ENCODE data around the gene CRISPLD2. TPM values are rescaled to one million over a fixed set of nuclear protein-coding genes. Genes with fewer than 3 reads are reported as not detected.

Gene CRISPLD2
- total RNA-seq, 1 donor: 44.0 TPM

DNA sequence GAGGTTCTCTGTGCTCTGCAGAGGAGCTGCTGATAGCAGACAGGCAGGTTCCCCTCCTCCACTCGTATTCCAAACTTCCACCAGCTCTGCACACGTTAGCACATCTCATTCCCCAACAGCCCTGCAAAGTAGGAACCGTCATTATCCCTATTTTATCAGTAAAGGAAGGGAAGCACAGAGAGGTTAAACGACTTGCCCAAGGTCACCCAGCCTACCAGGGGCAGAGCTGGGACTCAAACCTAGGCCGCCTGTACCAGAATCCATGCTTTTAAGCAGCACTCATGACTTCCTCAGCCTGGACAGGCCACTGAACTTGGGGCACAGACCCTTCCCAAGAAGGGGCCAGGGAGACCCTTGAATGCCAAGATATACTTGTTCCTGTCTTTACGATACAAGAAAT, 75.2 kb downstream of the CRISPLD2 start:
- TF ChIP-seq, protein P1, sequence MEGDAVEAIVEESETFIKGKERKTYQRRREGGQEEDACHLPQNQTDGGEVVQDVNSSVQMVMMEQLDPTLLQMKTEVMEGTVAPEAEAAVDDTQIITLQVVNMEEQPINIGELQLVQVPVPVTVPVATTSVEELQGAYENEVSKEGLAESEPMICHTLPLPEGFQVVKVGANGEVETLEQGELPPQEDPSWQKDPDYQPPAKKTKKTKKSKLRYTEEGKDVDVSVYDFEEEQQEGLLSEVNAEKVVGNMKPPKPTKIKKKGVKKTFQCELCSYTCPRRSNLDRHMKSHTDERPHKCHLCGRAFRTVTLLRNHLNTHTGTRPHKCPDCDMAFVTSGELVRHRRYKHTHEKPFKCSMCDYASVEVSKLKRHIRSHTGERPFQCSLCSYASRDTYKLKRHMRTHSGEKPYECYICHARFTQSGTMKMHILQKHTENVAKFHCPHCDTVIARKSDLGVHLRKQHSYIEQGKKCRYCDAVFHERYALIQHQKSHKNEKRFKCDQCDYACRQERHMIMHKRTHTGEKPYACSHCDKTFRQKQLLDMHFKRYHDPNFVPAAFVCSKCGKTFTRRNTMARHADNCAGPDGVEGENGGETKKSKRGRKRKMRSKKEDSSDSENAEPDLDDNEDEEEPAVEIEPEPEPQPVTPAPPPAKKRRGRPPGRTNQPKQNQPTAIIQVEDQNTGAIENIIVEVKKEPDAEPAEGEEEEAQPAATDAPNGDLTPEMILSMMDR (IDR thresholded peaks at IDR 0.05; ENCODE audit: insufficient read depth, low read depth, low read length): no peak
- no peak overlapping the region for H3K4me3 ChIP-seq (ENCODE audit: low read depth, low read length)
- DNase-seq (ENCODE audit: low read depth): no peak

DNA sequence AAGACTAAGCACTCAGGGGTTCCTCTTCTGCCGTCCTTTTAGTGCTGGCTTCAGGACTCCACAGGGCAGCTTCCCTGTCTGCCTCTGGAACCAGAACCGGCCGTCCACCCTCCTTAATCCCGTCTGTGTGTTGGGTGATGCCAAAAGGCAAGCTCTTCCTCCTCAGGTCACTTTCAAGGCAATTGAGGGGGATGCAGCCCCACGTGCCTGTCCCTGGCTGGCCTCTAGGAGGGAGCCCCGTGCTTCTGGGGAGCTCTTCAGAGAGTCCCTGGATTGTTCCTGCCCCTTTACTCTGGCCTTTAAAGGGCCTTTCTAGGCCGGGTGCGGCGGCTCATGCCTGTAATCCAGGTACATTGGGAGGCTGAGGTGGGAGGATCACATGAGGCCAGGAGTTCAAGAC, 77.1 kb downstream of the CRISPLD2 start:
- TF ChIP-seq, protein P1 (IDR thresholded peaks at IDR 0.05; ENCODE audit: insufficient read depth, low read depth, low read length): no peak

DNA sequence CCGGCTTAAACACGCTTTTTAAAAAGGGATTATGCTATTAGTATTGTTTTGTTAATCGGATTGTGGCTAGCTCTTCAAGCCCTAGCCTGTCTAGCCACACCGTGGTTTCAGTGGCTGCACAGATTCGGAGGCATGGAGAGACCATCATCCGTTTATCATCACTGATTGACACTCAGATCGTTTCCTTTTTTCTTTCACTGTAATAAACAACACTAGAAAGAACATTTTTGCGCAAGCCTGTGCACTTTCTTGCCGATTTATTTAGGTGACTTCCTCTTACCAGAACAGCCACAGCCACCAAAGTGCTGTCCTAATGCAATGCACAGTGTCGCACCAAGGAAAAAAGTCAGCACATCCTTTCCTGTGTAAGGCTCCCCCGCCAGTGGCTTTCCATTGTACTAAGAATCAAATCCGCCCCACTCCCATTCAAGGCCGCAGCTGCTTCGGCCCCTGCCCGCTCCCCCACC, 78.2 kb downstream of the CRISPLD2 start:
- TF ChIP-seq, protein P1 (IDR thresholded peaks at IDR 0.05; ENCODE audit: insufficient read depth, low read depth, low read length): no peak
- no peak for DNase-seq (ENCODE audit: low read depth)
- H3K4me3 ChIP-seq (ENCODE audit: low read depth, low read length): no peak overlapping the region

More for the DNA sequence above, 77.1 kb downstream of the CRISPLD2 start:
- no peak overlapping the region for H3K4me3 ChIP-seq (ENCODE audit: low read depth, low read length)
- no peak for DNase-seq (ENCODE audit: low read depth)

DNA sequence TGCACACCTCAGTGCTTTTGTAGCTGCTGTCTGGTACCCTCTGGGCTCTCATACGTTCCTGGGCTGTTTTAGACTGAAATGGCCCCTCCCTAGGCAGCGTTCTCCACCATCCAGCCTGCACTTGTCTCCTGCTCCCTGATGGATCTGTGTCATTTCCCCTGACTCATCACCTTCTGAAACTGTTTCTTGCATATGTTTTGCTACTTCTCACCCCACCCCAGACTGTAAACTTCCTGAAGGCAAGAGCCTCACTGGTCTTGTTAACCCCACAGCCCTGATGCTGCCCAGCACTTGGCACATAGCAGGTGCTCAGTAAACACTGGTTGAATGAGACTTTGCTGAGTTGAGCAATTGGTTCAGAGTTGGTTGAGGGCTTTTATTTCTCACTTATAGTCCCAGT, 78.7 kb downstream of the CRISPLD2 start:
- TF ChIP-seq, protein P1 (IDR thresholded peaks at IDR 0.05; ENCODE audit: insufficient read depth, low read depth, low read length): no peak
- H3K4me3 ChIP-seq (ENCODE audit: low read depth, low read length): no peak overlapping the region
- no peak for DNase-seq (ENCODE audit: low read depth)

DNA sequence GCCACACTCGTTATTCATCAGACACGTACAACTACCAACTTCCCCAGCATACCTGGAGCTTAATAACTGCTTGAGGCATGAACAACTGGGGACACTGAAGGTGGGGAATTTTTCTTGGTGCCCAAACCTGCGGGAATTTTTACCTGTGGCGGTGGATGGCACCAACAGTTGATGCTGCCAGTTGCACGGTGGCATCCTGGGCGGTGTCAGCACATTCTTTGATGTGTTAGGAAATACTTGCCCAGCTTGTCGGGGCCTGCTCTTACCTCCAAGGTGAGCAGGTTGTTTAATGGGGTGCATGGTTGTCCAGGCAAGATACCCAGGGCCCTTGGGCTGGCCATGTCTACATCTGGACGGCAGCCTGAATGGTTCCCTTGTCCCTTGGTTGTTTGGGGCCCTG, 79.6 kb downstream of the CRISPLD2 start:
- TF ChIP-seq, protein P1 (IDR thresholded peaks at IDR 0.05; ENCODE audit: insufficient read depth, low read depth, low read length): no peak
- H3K4me3 ChIP-seq (ENCODE audit: low read depth, low read length): no peak overlapping the region
- no peak for DNase-seq (ENCODE audit: low read depth)

DNA sequence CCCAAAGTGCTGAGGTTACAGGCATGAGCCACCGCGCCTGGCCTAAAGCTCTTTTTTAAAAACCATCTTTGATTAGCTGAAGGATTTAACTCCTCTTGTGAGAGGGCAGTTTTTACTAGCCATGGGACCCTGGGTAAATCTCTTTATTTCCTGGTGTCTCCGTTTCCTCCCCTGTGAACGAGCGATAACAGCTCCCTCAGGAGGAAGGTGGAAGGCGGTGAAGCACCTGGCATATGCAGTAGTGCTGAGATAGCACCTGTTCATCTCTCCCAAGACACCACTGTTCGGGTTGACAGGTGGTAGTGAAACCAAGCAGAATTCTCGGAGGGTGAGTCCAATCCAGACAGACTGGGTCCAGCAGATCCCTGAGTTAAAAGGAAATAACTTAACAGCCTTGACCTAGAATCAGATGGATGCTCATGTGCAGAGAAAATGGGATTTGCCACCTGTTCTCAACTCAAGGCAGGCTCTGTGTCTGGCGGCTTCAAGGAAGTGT, 86.2 kb downstream of the CRISPLD2 start:
- no peak overlapping the region for H3K4me3 ChIP-seq (ENCODE audit: low read depth, low read length)
- DNase-seq (ENCODE audit: low read depth): no peak
- TF ChIP-seq, protein P1 (IDR thresholded peaks at IDR 0.05; ENCODE audit: insufficient read depth, low read depth, low read length): no peak

DNA sequence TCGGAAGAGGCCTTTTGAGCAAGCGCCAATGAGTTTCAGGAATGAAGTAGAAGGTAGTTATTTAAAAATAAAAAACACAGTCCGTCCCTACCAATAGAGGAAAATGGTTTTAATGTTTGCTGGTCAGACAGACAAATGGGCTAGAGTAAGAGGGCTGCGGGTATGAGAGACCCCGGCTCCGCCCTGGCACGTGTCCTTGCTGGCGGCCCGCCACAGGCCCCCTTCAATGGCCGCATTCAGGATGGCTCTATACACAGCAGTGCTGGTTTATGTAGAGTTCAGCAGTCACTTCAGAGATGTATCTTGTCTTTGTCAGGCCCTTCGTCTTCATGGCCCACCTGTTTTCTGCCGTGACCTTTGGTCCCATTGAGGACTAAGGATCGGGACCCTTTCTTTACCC, 87.3 kb downstream of the CRISPLD2 start:
- DNase-seq (ENCODE audit: low read depth): no peak
- TF ChIP-seq, protein P1 (IDR thresholded peaks at IDR 0.05; ENCODE audit: insufficient read depth, low read depth, low read length): no peak
- H3K4me3 ChIP-seq (ENCODE audit: low read depth, low read length): no peak overlapping the region
